Body of pancreas (tissue), 4 donors: Measurements from ENCODE around the gene RASSF5.

Experiments used
- CTCF ChIP-seq, 7 experiments: fragments of 450-650 bp in 4 of 7; fragments of 200-600 bp in 3 of 7; sonication (generic) in 3 of 7; IDR thresholded peaks; one replicate each; pipeline ENCODE4 v1.5.1; 2016 to 2019; ENCODE audit warnings: antibody characterized with exemption in 7 of 7
- POLR2A ChIP-seq, 3 donors: fragments of 450-650 bp; IDR thresholded peaks; one replicate each; pipeline ENCODE4 v1.6.1; 2016; ENCODE audit warnings: antibody characterized with exemption in 3 of 3, mild to moderate bottlenecking in 2 of 3

DNA sequence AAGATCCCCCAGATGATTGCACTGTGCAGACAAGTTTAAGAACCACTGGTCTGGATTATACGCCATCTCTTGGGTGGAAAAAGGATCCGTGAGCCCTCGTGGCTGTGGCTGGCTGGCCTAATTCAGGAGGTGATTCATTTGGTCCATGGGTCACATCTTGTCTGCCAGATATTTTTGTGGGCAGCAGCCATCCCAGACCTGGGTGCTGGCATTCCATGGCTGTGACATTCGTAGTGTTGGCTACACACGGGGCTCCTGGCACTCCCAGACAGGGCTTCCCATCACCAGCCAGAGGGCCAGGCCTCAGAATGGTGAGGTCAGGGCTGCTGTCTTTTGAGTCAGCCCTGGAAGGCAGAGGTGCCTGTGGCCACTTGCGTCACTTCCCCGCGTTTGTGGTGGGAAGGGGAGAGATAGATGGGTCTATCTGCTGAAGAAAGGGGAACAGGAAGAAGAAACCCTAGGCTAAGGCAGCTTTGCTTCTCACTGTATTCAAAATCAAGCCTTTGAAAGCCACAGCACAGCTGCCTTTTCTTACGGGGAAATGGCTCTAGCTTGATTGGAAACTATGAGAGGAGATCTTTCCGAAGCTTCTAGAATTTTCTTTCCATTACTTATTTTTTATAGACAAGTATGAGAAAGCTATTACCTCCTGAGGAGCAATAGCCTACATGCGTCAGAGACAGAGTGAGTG, 72.6 kb downstream of the RASSF5 start:
- TF ChIP-seq POLR2A (IDR thresholded peaks at IDR 0.05), result peak in 1 of 3 donors; percentile 24
- no peak for TF ChIP-seq CTCF (IDR thresholded peaks at IDR 0.05)
